LHCN-M2 (cell line): ENCODE measurements around the gene LPAR5. TPM values are rescaled to one million over a fixed set of nuclear protein-coding genes. Genes with fewer than 3 reads are reported as not detected.
"Not testable (repeated sequence)": the region's sequence is repeated elsewhere in the genome, so short reads cannot be mapped to it uniquely, and the experiment has no call there.

Experiments
- DNase-seq: peaks from one replicate; pipeline ENCODE4 v3.0.0-alpha.2; 2012; ENCODE audit warnings: low read depth
- total RNA-seq: library from RNA; depleted of rRNA; stranded (reverse); fragments of >200 nt; gene quantifications from 2 replicates; pipeline ENCODE4 v1.2.3, GENCODE V29; 2014

The LPAR5 gene
- total RNA-seq, 1 experiment from 2014 or later = not detected

DNA sequence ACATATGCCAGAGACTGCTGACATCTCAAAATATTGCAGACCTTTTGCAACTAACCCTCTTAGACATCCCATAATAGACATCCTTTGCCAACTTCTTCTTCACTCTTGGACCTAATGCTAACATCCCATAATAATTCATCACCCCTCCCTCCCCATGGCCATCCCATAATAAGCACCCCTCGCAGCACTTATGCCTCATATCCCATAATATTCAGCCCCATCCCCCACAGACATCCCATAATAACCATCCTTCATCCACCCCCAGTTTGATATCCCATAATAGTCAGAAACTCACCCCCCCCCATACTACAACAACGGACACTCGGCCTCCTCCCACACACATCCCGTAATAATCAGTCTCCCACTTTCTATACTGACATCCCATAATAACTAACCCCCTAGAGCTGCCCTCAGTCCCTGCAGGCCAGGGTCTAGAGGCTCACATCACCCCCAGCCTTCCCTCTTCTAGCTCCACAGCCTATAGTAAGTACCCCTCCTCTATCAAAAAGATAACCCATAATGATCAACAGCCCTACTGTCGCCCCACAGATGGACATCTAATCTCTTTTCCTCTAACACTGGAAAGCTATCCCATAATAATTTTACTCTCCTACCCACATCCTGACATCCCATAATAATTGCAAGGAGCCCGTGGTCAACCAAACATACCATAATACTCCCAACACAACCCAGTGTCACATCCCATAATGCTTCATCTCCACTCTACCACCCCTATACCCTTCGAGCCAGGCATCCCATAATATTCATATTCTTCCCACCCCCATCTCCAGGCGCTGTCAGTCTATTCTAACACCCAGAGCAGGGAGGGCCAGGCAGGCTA is 27.8 kb downstream of the LPAR5 start:
- peak; percentile 60 for DNase-seq

DNA sequence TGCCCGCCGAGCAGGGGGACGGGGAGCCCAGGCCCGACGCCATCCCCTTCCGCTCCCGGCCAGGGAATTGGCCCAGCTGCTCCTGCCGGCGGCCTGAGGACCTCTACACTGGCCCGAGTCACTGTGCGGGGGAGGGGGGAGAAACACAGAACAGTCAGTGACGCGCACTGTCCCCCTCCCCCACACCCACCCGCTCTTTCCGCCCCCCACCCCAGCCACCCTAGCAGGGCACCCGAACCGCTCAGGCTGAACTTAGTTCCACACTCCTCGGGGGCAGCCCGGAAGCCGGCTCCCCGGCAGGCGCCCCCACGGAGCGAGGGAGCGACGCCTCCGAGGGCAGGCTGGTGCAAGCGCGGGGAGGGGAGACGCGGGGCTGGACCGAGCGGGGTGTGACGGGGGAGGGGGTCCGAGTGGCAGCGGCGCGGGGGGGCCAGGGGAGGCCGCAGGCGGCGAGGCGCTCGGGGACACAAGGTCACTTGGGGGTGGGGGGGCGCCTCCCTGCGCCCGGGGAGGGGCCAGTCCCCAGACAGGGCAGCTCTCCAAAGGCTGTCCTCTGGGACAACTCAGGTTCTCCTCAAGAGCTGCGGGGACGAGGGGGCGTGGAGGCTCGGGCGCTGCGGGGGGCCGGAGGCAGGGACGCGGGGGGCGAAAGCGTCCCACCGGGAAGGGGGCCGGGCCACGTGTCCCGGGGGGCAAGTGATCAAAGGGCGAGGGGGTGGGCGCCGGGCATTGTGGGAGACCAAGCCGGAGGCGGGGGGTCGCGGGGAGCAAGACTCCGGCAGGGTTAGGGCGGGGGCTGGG is 29.2 kb downstream of the LPAR5 start:
- DNase-seq = peak; percentile 43

DNA sequence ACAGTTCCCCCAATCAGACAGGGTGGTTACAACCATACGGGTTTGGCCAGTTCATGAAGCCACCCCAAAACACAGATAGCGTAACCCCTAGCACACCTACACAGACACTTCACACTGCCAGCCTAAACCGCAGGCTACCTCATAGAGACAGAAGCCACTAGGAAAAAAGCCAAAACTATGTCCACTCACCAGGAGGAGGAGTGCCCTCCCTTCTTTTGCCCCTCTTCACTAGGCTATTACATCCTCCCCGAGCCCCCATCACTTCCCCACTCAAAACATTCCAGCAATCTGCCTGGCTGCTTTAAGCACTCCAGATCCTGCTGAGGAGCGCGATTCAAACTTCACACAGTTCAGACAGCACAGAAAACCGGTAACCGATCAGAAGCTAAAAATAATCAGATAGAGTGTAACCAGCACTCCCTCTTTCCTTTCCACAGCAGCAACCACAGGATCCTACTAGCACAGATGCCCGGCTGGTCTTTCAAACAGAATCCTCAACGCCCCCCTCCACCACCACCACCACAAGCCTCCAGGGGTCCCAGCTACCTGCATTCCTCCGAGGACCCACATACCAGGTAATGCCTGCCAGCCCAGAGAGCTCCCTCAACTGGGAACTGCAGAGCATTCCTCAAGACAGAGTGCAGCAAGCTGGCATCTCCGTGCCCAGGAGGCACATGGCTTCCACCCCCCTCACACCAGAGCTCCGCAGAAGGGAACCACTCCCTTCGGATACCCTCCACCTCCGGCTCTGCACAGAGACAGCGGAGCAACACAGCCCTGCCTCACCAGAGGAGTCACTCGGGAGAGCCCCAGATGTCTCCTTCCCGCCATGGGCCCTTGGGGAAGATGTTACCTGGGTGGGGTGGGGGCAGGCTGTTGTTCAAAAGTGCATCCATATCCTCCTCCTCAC is 30.1 kb downstream of the LPAR5 start:
- no peak for DNase-seq

DNA sequence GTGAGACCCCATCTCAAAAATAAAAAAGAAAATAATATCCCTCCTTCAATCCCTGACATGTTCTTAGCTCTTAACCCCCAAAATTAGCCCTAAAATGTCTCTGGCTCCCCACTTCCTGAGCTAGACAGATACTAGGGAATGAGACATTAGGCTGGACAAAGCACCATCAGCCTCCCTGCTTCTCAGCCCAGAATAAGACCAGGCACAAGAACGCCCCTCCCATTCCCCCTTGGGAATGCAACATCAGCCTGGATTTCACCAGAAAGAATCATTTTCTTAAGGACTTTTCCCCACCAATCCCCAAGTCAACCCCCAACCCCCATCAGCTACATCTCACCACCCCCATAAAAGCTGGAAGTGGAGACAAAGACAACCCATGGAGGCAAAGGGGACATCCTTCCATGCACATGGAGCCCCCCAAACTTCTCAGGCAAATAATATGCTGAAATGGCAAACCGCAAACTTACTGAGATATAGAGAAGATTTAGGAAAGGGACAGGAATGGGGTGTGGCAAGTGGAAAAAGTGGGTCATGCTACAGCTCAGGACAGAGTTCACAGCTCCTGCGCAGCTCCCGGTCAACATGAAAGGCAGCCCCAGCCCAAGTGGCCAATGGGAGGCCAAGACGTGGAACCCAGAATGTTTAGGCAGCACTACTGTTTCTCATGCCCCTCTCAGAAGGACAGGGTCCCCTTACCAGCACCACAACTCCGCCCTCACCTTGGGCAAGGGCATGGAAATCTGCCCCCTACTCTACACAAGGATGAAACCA is 31.3 kb downstream of the LPAR5 start:
- no peak for DNase-seq

DNA sequence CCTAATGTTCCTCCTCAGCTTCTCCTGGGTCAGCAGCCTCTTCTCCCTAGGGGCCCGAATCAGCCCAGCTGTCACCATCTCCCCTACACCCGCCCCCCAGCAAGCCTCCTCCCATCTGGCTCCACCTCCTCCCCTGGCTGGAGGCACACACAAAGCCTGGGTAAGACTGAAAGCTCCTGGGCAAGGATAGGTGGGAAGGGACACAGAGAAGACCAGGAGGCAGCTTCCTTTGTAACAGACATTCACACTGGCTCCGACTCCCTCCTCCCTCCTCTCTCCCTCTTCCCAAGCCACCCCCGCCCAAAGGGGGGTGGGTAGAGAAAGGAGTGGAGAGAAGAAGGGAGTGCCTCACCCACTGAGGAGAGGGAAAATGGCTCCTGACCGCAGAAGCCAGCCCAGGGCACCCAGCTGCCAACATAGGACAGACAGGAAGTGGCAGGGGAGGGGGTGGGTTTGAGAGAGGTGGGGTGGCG is 32.6 kb downstream of the LPAR5 start:
- DNase-seq = peak; percentile 89

DNA sequence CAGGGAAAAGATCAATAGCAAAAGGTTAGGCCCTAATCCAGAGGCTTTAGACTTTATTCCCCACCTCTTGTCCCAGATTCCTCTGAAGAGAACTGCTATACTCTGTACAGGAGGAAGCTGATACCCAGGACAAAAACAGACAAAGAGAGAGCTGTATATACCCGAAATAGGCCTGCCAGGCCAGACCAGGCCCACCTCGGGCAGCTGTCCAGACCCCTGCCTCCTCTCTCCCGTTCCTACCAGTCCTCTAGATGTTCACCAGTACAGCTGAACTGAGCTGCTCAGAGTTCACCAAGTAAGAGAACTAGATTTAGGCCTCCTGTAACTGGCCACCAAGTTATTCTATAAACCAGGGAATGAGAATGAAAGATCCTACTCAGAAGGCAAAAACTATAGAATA is 33.2 kb downstream of the LPAR5 start:
- no peak for DNase-seq

DNA sequence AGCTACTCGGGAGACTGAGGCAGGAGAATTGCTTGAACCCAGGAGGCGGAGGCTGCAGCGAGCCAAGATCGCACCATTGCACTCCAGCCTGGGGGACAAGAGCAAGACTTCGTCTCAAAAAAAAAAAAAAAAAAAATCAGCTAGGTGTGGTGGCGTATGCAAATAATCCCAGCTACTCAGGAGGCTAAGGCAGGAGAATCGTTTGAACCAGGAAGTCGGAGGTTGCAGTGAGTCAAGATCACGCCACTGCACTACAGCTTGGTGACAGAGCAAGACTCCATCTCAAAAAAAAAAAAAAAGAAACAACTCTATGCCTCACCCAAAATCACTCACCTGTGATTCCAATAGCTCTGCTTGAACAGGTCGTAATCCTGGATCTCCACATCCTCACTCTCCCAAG is 40.1 kb downstream of the LPAR5 start:
- DNase-seq = not testable (repeated sequence)

DNA sequence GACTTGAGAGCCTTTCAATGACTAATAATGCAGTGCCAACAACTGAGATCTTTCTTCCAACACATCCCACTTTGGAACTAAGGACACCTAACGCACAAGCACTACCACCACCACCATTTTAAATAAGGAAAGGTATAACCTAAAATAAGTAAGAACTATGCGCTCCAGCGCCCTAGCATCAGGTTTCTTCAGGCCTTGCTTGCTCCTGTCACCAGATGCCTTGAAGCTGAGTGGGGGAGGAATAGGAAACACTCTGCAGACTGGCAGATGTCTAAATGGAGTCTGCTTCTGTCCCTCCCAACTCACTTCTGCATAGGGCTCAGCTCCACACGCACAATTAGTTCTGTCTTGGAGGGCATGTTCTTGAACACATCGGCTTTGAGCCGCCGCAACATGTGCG is 43.7 kb downstream of the LPAR5 start:
- DNase-seq = no peak

DNA sequence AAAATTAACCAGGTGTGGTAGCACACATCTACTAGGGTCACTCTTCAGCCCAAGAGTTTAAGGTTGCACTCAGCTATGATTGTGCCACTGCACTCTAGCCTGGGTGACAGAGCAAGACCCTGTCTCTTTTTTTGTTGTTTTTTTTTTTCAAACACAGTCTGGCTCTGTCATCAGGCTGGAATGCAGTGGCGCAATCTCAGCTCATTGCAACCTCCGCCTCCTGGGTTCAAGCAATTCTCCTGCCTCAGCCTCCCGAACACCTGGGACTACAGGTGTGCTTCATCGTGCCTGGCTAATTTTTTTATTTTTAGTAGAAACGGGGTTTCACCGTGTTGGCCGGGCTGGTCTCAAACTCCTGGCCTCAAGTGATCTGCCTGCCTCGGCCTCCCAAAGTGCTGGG is 49.2 kb downstream of the LPAR5 start:
- not testable (repeated sequence) for DNase-seq

DNA sequence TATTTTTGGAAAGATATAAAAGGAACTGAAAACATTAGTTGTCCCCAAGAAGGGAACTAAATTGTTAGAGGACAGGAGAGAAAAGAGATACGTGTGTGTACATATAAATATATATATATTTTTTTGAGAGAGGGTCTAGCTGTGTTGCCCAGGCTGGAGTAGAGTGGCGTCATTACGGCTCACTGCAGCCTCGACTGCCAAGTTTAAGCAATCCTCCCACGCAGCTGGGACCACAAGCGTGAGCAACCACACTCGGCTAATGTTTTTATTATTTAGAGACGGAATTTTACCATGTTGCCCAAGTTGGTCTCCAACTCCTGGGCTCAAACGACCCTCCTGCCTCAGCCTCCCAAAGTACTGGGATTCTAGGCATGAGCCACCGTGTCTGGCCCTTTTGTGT is 51.5 kb downstream of the LPAR5 start:
- DNase-seq = no peak

DNA sequence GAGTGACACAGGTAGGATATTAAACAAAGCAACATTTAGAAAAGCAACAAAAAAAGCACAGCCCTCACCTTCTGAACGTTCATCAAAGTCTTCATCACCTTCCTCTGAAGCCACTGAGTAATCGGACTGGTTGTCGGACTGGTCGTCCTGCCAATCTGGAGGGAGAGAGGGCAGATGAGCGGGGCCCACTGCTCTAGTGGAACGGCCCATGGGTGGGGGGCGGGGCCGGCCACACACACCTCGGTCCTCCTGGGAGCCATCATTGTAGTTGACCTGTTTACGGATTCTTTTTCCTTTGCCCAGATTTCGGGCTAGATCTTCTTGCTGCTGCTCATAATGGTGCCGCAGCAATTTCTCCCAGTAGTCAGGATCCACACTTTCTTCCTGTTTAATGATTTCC is 52.8 kb downstream of the LPAR5 start:
- DNase-seq = no peak

DNA sequence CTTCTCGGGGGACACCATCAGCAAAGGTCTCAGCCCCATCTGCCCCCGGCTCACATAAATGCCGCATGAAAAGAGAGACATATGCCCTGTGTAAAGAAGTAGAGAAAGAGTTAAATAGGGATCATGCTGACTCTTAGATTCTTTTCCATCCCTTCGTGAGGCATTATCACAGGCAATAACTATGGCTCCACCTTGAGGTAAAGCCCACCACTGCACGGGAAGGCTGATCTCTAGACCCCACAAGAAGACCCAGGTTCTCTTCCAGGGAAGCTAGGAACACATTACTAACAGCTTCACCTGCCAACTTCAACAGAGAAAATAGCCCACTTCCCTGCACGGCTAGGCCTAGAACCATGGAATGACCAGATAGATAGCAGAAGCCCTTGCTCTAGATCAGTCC is 53.6 kb downstream of the LPAR5 start:
- DNase-seq = no peak

DNA sequence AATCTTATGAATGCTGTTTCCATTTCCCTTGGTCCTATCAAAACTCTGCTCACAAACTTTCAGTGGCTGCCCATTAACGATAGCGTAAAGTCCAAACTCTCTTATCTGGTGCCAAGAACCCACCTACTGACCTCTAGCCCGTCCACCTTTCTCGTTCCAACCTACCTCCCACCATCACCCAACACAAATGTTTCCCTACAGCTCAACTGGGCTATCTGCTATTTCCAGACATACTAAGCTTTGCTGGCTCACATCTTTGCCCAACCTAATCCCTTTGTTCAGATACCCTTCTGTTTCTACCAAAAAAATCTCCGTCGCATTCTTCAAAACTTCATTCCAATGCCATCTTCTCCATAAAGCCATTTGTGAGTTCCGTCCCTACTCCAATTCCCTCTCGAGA is 60.1 kb downstream of the LPAR5 start:
- no peak for DNase-seq

DNA sequence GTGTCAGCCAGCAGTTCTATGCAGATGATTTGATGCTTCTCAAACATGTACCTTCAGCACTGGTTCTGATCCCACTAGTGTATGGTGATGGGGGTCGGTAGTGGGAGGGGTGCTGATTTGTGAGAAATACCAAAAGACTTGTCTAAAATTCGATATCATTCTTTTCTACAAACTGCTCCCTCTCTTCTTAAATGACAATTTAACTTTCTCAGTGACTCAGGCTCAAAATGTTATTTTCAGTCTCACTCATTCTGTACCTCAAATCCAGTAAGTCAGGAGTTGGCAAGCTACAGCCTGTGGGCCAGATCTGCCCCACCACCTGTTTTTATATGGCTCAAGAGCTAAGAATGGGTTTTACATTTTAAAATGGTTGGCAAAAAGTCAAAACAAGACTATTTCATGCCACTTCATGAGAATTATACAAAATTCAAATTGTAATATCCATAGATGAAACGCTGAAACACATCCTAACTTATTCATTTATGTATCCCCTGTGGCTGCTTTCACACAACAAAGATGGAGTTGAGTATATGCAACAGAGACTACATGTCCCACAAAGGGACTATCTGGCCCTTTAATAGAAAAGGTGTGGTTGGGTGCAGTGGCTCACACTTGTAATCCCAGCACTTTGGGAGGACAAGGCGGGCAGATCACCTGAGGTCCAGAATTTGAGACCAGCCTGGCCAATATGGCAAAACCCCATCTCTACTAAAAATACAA is 61.0 kb downstream of the LPAR5 start:
- DNase-seq = peak; percentile 71

DNA sequence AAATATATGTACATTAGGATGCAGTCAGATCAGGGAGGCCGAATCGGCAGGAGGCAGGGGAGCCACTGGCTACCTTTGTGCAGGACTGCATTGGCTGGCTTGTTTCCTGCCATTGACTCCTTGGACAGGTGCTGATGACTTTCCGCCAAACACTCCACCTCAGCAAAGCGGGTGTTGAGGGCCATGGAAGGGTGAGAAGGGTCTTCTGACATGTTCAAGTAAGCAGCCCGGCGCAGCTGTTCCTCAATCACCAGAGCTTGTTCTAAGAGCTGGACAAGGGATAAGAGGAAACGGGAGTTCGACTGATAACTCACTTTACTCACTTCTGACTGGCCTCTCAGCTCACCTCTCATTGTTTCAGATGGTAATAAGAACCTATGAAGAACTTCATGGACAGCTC is 62.8 kb downstream of the LPAR5 start:
- no peak for DNase-seq

DNA sequence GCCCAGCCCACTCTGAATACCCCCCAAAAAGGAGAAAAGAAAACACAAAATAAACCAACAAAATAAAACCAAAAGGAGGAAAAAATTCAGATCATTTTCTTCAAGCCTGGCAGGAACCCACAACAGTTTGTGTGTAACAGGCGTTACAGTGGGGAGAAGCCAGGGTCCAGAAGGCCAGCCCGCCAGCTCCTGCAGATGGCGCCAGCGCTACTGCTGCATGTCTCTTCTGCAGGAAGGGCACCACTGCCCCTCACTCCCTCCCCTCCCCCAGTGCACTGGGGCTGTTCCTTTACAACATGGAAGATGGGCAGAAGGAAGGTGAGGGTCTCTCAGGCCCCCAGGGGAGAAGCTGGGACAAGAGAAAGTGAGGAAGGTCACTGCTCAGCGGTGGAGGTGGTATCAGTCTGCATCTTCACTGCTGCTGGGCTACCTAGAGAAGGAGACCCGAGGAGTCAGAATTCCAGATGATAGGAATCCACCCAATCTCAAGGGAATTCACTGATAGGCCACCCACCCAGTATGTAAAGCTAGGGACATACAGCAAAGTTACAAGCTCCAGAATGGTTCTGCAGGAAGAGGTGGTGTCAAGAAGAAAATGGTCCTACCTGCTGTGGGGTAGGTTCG is 65.4 kb downstream of the LPAR5 start:
- DNase-seq = peak; percentile 46

DNA sequence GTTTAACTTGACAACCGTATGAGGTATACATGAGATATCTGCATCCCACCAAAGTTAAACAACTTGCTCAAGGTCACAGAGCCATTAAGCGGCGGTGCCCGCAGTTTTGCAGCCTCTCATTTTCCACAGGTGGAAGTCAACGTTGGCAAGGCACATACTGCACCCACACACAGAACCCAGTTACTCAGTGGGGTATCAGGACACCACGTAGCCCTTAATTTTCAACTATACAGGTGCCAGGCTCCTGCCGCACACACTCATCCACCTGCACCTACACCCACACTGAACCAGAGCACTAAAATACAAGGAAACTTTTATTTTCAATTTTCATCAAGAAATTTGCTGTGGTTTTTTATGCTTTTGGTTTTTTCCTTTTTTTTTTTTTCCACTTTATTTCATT is 66.0 kb downstream of the LPAR5 start:
- DNase-seq = no peak

DNA sequence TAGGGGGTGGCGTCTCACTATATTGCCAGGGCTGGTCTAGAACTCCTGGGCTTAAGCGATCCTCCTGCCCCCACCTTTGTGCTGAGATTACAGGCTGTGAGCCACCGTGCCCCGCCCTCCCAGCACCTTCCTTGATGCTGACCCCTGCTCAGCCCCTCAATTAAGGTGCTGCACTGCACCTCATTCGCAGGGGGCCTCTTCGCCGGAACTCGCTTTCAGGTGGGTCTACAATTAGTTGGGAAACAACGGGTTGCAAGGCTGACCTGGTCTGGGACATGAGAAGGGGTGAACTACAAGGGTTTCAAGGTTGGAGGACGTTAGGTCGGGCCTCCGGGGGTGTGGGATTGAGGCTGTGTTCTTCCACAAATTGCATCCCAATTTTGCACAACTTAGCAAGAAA is 66.4 kb downstream of the LPAR5 start:
- no peak for DNase-seq
